CMK (cell line): ENCODE results near the gene CCL20.

Experiments used
- DNase-seq: peaks from one replicate; pipeline ENCODE4 v3.0.0-alpha.2; 2010; ENCODE audit warnings: low read depth

Gene CCL20

GRCh38 chr2:227804975-227805374 is 8.7 kb upstream of the CCL20 start:
- DNase-seq: no peak

GRCh38 chr2:227805578-227805977 is 8.1 kb upstream of the CCL20 start:
- no peak for DNase-seq

- no peak for DNase-seq
These were observed 4.7 kb upstream of the CCL20 start for GRCh38 chr2:227808936-227809335.

- DNase-seq: no peak
These were observed 1.6 kb upstream of the CCL20 start for GRCh38 chr2:227812001-227812400.

GRCh38 chr2:227813229-227813561 is 447 bp upstream of the CCL20 start:
- no peak for DNase-seq

GRCh38 chr2:227815066-227815465 is 1.4 kb downstream of the CCL20 start:
- DNase-seq: no peak

GRCh38 chr2:227816507-227817294 is 3.1 kb downstream of the CCL20 start:
- no peak for DNase-seq

GRCh38 chr2:227817336-227817735 is 3.7 kb downstream of the CCL20 start:
- no peak for DNase-seq

GRCh38 chr2:227817850-227818674 is 4.4 kb downstream of the CCL20 start:
- no peak for DNase-seq

GRCh38 chr2:227818675-227819397 is 5.2 kb downstream of the CCL20 start:
- no peak for DNase-seq

- DNase-seq: no peak
These were observed 5.7 kb downstream of the CCL20 start for GRCh38 chr2:227819398-227819697.

- no peak for DNase-seq
These were observed 7.7 kb downstream of the CCL20 start for GRCh38 chr2:227821043-227821942.

GRCh38 chr2:227822416-227823003 is 8.9 kb downstream of the CCL20 start:
- DNase-seq: no peak

GRCh38 chr2:227823922-227824321 is 10.3 kb downstream of the CCL20 start:
- no peak for DNase-seq

- no peak for DNase-seq
These were observed 11.1 kb downstream of the CCL20 start for GRCh38 chr2:227824711-227825110.

GRCh38 chr2:227826019-227826521 is 12.4 kb downstream of the CCL20 start:
- DNase-seq: no peak

- DNase-seq: no peak
These were observed 12.9 kb downstream of the CCL20 start for GRCh38 chr2:227826563-227826962.

GRCh38 chr2:227827143-227827542 is 13.5 kb downstream of the CCL20 start:
- no peak for DNase-seq

- no peak for DNase-seq
These were observed 14.9 kb downstream of the CCL20 start for GRCh38 chr2:227828477-227828912.

GRCh38 chr2:227829337-227829736 is 15.7 kb downstream of the CCL20 start:
- no peak for DNase-seq

GRCh38 chr2:227834423-227834822 is 20.8 kb downstream of the CCL20 start:
- DNase-seq: no peak
